NCI-H69 (cell line): ENCODE measurements around the gene NIPSNAP3A.

ENCODE experiments used
- DNase-seq: peaks from one replicate; lab custom pipeline; 2025; lab: John Stamatoyannopoulos, UW

NIPSNAP3A gene

GRCh38 chr9:104774831-104775573 lies 27.5 kb downstream of the NIPSNAP3A start:
- no peak for DNase-seq

- no peak for DNase-seq
These were observed 28.1 kb downstream of the NIPSNAP3A start for GRCh38 chr9:104775574-104775936.

GRCh38 chr9:104775976-104776375 lies 28.5 kb downstream of the NIPSNAP3A start:
- DNase-seq = no peak

- no peak for DNase-seq
These were observed 29.3 kb downstream of the NIPSNAP3A start for GRCh38 chr9:104776797-104777196.

GRCh38 chr9:104778802-104779201 lies 31.3 kb downstream of the NIPSNAP3A start:
- DNase-seq = no peak

GRCh38 chr9:104779334-104779733 lies 31.9 kb downstream of the NIPSNAP3A start:
- no peak for DNase-seq

GRCh38 chr9:104779946-104780535 lies 32.6 kb downstream of the NIPSNAP3A start:
- DNase-seq = no peak

- peak; percentile 43 for DNase-seq
These were observed 33.4 kb downstream of the NIPSNAP3A start for GRCh38 chr9:104780796-104781395.

- no peak for DNase-seq
These were observed 36.1 kb downstream of the NIPSNAP3A start for GRCh38 chr9:104783588-104783987.

- DNase-seq = no peak
These were observed 36.6 kb downstream of the NIPSNAP3A start for GRCh38 chr9:104784098-104784497.

- no peak for DNase-seq
These were observed 38.8 kb downstream of the NIPSNAP3A start for GRCh38 chr9:104786293-104786692.

GRCh38 chr9:104787306-104788015 lies 40.0 kb downstream of the NIPSNAP3A start:
- no peak for DNase-seq

- no peak for DNase-seq
These were observed 40.8 kb downstream of the NIPSNAP3A start for GRCh38 chr9:104788251-104788650.

- no peak for DNase-seq
These were observed 46.6 kb downstream of the NIPSNAP3A start for GRCh38 chr9:104794070-104794469.

GRCh38 chr9:104795082-104795481 lies 47.6 kb downstream of the NIPSNAP3A start:
- no peak for DNase-seq

GRCh38 chr9:104795857-104796256 lies 48.4 kb downstream of the NIPSNAP3A start:
- DNase-seq = peak; percentile 77

- DNase-seq = no peak
These were observed 50.9 kb downstream of the NIPSNAP3A start for GRCh38 chr9:104798209-104798995.

GRCh38 chr9:104800068-104800785 lies 52.7 kb downstream of the NIPSNAP3A start:
- DNase-seq = no peak

- DNase-seq = no peak
These were observed 54.6 kb downstream of the NIPSNAP3A start for GRCh38 chr9:104802110-104802509.

- DNase-seq = no peak
These were observed 55.4 kb downstream of the NIPSNAP3A start for GRCh38 chr9:104802906-104803305.

GRCh38 chr9:104805441-104805840 lies 58.0 kb downstream of the NIPSNAP3A start:
- no peak for DNase-seq
